Prostate gland (tissue), 2 donors: ENCODE measurements around the gene DOCK4. TPM values are rescaled to one million over a fixed set of nuclear protein-coding genes. Genes with fewer than 3 reads are reported as not detected.

Experiments
- DNase-seq: peaks from one replicate; pipeline ENCODE4 v3.0.0-alpha.2; 2019; ENCODE audit warnings: low spot score
- H3K27ac ChIP-seq, 2 donors: fragments of 200-600 bp; sonication (generic); 2 replicates each; pipeline ENCODE4 v1.5.1; 2017 to 2019
- H3K27me3 ChIP-seq: fragments of 200-600 bp; sonication (generic); replicated peaks from 2 replicates; pipeline ENCODE4 v1.5.1; 2019; ENCODE audit not compliant: insufficient read depth
- H3K36me3 ChIP-seq, 2 donors: fragments of 200-600 bp; sonication (generic); 1 replicate in 1 of 2; 2 replicates in 1 of 2; pipeline versions ENCODE4 v1.5.1 to v1.8.1; 2017 to 2019
- H3K4me1 ChIP-seq: fragments of 200-600 bp; sonication (generic); replicated peaks from 2 replicates; pipeline ENCODE4 v1.5.1; 2019
- H3K4me3 ChIP-seq, 2 donors: fragments of 200-600 bp; sonication (generic); 2 replicates each; pipeline ENCODE4 v1.5.1; 2017 to 2019
- H3K9me3 ChIP-seq: fragments of 200-600 bp; sonication (generic); 2 replicates; pipeline ENCODE4 v1.5.1; 2017
- POLR2A ChIP-seq: fragments of 450-650 bp; IDR thresholded peaks from one replicate; pipeline ENCODE4 v1.6.1; 2016; ENCODE audit warnings: antibody characterized with exemption, mild to moderate bottlenecking
- POLR2AphosphoS5 ChIP-seq: sonication (generic); formaldehyde crosslinking; IDR thresholded peaks from one replicate; pipeline ENCODE4 v1.6.1; 2017; ENCODE audit warnings: antibody characterized with exemption
- WGBS: methylation state at CpG from one replicate; pipeline ENCODE4 v1.1.5; 2018; 5-methylcytosine and 5-hydroxymethylcytosine counted together
- intact Hi-C: fragments of 100-400 bp; cut with DNase I; formaldehyde crosslinking; loops from one replicate; pipeline ENCODE4 v1.14.2; 2022
- total RNA-seq, 2 donors: library from RNA; depleted of rRNA; stranded (reverse); fragments of >200 nt; gene quantifications; one replicate each; pipeline ENCODE4 v1.1.0, GENCODE V29; 2016
- TF ChIP-seq, protein P1 (sequence below), 4 experiments: fragments of 200-600 bp in 2 of 4; fragments of 450-650 bp in 2 of 4; sonication (generic) in 2 of 4; IDR thresholded peaks; 1 replicate in 3 of 4; 2 replicates in 1 of 4; pipeline ENCODE4 v1.5.1; 2016 to 2019; ENCODE audit warnings: antibody characterized with exemption in 4 of 4, mild to moderate bottlenecking in 2 of 4, moderate library complexity in 2 of 4

Gene DOCK4
- total RNA-seq, 2 donors from 2014 or later, result 21.8 to 37.4 TPM

- Histone ChIP-seq H3K9me3 (no peaks in the 10 kb centered on the region), H3K4me3 (no peak overlapping the region), H3K4me1 (no peaks in the 10 kb centered on the region), H3K27ac (no peak overlapping the region), H3K36me3 (no peaks in the 10 kb centered on the region), H3K27me3 (no peaks in the 10 kb centered on the region)
- intact Hi-C loops, result loop anchor here (10.0 kb wide), 1 partner anchor 254 kb away; the partner anchor contains the start of genes DOCK4 and ZNF277
- TF ChIP-seq, protein P1, sequence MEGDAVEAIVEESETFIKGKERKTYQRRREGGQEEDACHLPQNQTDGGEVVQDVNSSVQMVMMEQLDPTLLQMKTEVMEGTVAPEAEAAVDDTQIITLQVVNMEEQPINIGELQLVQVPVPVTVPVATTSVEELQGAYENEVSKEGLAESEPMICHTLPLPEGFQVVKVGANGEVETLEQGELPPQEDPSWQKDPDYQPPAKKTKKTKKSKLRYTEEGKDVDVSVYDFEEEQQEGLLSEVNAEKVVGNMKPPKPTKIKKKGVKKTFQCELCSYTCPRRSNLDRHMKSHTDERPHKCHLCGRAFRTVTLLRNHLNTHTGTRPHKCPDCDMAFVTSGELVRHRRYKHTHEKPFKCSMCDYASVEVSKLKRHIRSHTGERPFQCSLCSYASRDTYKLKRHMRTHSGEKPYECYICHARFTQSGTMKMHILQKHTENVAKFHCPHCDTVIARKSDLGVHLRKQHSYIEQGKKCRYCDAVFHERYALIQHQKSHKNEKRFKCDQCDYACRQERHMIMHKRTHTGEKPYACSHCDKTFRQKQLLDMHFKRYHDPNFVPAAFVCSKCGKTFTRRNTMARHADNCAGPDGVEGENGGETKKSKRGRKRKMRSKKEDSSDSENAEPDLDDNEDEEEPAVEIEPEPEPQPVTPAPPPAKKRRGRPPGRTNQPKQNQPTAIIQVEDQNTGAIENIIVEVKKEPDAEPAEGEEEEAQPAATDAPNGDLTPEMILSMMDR (IDR thresholded peaks at IDR 0.05), result no peak
- TF ChIP-seq POLR2AphosphoS5 (no peak), POLR2A (no peak)
- DNase-seq, result no peak
Measured at GRCh38 chr7:111951052-111951451, 255.1 kb downstream of the DOCK4 start.

GRCh38 chr7:111942450-111943081 is 263.6 kb downstream of the DOCK4 start:
- WGBS, result 92% methylated on average over 5 of the region's 5 CpGs
- intact Hi-C loops, result no loop called here

GRCh38 chr7:111937163-111937562 is 269.0 kb downstream of the DOCK4 start:
- Histone ChIP-seq H3K27me3 (no peaks in the 10 kb centered on the region), H3K9me3 (no peaks in the 10 kb centered on the region), H3K27ac (no peak overlapping the region), H3K4me1 (no peaks in the 10 kb centered on the region), H3K4me3 (no peak overlapping the region), H3K36me3 (no peaks in the 10 kb centered on the region)
- TF ChIP-seq POLR2AphosphoS5 (no peak), POLR2A (no peak)
- TF ChIP-seq, protein P1 (IDR thresholded peaks at IDR 0.05), result no peak
- no peak for DNase-seq
- WGBS, result 100% methylated on average over 1 of the region's 1 CpG
- intact Hi-C loops, result no loop called here

More at GRCh38 chr7:111942450-111943081, 263.6 kb downstream of the DOCK4 start:
- no peaks in the 10 kb centered on the region for H3K36me3 ChIP-seq
- no peaks in the 10 kb centered on the region for H3K4me1 ChIP-seq
- no peaks in the 10 kb centered on the region for H3K9me3 ChIP-seq
- no peak overlapping the region for H3K27ac ChIP-seq
- TF ChIP-seq, protein P1 (IDR thresholded peaks at IDR 0.05), result no peak
- no peak for DNase-seq
- no peak overlapping the region for H3K4me3 ChIP-seq
- H3K27me3 ChIP-seq, result no peaks in the 10 kb centered on the region

GRCh38 chr7:111933609-111934008 is 272.6 kb downstream of the DOCK4 start:
- DNase-seq, result no peak
- H3K27me3 ChIP-seq, result no peaks in the 10 kb centered on the region
- WGBS, result 90% methylated on average over 4 of the region's 4 CpGs
- no peaks in the 10 kb centered on the region for H3K36me3 ChIP-seq
- no peaks in the 10 kb centered on the region for H3K9me3 ChIP-seq
- no peak overlapping the region for H3K4me3 ChIP-seq
- no peaks in the 10 kb centered on the region for H3K4me1 ChIP-seq
- TF ChIP-seq, protein P1 (IDR thresholded peaks at IDR 0.05), result no peak
- no peak for TF ChIP-seq POLR2AphosphoS5
- TF ChIP-seq POLR2A, result no peak
- intact Hi-C loops, result no loop called here
- no peak overlapping the region for H3K27ac ChIP-seq

DNA sequence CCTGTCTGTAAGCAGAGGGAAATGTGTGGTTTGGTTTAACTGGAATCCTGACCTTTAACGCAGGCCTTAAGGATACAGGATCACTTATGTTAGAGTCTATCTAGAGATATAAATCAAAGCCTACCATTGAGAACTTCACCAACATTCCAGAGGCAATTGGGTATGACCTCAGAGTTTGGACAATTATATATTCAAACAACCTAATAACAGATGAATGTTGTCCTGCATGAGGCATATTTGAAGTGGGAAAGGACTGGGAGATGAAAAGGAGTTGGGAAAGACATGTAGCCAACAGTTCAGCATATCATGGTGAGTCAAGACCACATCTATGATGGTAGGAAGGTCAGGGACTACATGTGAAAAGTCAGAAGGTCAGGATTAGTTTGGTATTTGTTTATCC is 274.2 kb downstream of the DOCK4 start:
- WGBS, result 83% methylated on average over 1 of the region's 1 CpG

More for the DNA sequence above, 274.2 kb downstream of the DOCK4 start:
- Histone ChIP-seq H3K4me1 (no peaks in the 10 kb centered on the region), H3K4me3 (no peak overlapping the region), H3K36me3 (no peaks in the 10 kb centered on the region), H3K27me3 (no peaks in the 10 kb centered on the region), H3K27ac (no peak overlapping the region), H3K9me3 (no peaks in the 10 kb centered on the region)
- intact Hi-C loops, result no loop called here
- no peak for DNase-seq
- TF ChIP-seq POLR2A (no peak), POLR2AphosphoS5 (no peak)
- TF ChIP-seq, protein P1 (IDR thresholded peaks at IDR 0.05), result no peak
